ENCODE measurements around the gene HOXC5. TPM values are rescaled to one million over a fixed set of nuclear protein-coding genes. Genes with fewer than 3 reads are reported as not detected.
A peak's percentile ranks its signal among the peaks of the same experiment; 100 is the strongest.

HOXC5 gene
- total RNA-seq, 2 donors from 2014 or later, result not detected

- H3K4me1 ChIP-seq (ENCODE audit: control insufficient read depth, insufficient read depth, low read length), result no peaks in the 10 kb centered on the region
These were observed 12.8 kb upstream of the HOXC5 start for GRCh38 chr12:54019924-54020590.

GRCh38 chr12:54020591-54021405 is 12.1 kb upstream of the HOXC5 start:
- H3K36me3 ChIP-seq (ENCODE audit: control insufficient read depth, insufficient read depth, low read length), result no peaks in the 10 kb centered on the region
- no peak for TF ChIP-seq CTCF (conservative IDR thresholded peaks at IDR 0.05)
- H3K9me3 Mint-ChIP-seq, result no peaks in the 10 kb centered on the region
- no peaks in the 10 kb centered on the region for H3K4me1 ChIP-seq (ENCODE audit: control insufficient read depth, insufficient read depth, low read length)
- peak; percentile 75 for DNase-seq
- H3K27me3 ChIP-seq (ENCODE audit: control insufficient read depth, insufficient read depth, low read length, poor library complexity, severe bottlenecking), result peaks cover 100% of the 10 kb centered on the region
- H3K4me1 Mint-ChIP-seq, result peaks cover 15% of the 10 kb centered on the region
- 18 to 24% methylated on average over 17 to 23 of the region's 23 CpGs for WGBS, 2 experiments (ENCODE audit: insufficient coverage in 1 of 2, insufficient read length in 1 of 2)
- H3K9me3 ChIP-seq (ENCODE audit: control insufficient read depth, low read length), result no peaks in the 10 kb centered on the region
- no peak overlapping the region for H3K9ac ChIP-seq (ENCODE audit: extremely low read depth, low read length, poor library complexity, severe bottlenecking)
- H3K27me3 Mint-ChIP-seq (ENCODE audit: insufficient read depth), result peaks cover 99% of the 10 kb centered on the region
- H3K4me3 ChIP-seq (ENCODE audit: low read length), result no peak overlapping the region
- no peak overlapping the region for H3K27ac Mint-ChIP-seq
- H3K36me3 Mint-ChIP-seq (ENCODE audit: low read depth), result no peaks in the 10 kb centered on the region
- H3K27ac ChIP-seq (ENCODE audit: low read depth, low read length), result peak overlapping the region; percentile 5
- no peak overlapping the region for H3K4me3 Mint-ChIP-seq

More at GRCh38 chr12:54019924-54020590, 12.8 kb upstream of the HOXC5 start:
- H3K27me3 ChIP-seq (ENCODE audit: control insufficient read depth, insufficient read depth, low read length, poor library complexity, severe bottlenecking), result peaks cover 100% of the 10 kb centered on the region
- TF ChIP-seq CTCF (conservative IDR thresholded peaks at IDR 0.05), result no peak
- H3K9me3 Mint-ChIP-seq, result no peaks in the 10 kb centered on the region
- H3K36me3 Mint-ChIP-seq (ENCODE audit: low read depth), result no peaks in the 10 kb centered on the region
- H3K9me3 ChIP-seq (ENCODE audit: control insufficient read depth, low read length), result no peaks in the 10 kb centered on the region
- peaks cover 99% of the 10 kb centered on the region for H3K27me3 Mint-ChIP-seq (ENCODE audit: insufficient read depth)
- no peak overlapping the region for H3K27ac Mint-ChIP-seq
- no peaks in the 10 kb centered on the region for H3K36me3 ChIP-seq (ENCODE audit: control insufficient read depth, insufficient read depth, low read length)
- 5 to 17% methylated on average over 4 to 10 of the region's 10 CpGs for WGBS, 2 experiments (ENCODE audit: insufficient coverage in 1 of 2, insufficient read length in 1 of 2)
- no peak overlapping the region for H3K27ac ChIP-seq (ENCODE audit: low read depth, low read length)
- H3K4me1 Mint-ChIP-seq, result peaks cover 15% of the 10 kb centered on the region
- DNase-seq, result peak; percentile 49
- no peak overlapping the region for H3K4me3 ChIP-seq (ENCODE audit: low read length)
- no peak overlapping the region for H3K9ac ChIP-seq (ENCODE audit: extremely low read depth, low read length, poor library complexity, severe bottlenecking)
- H3K4me3 Mint-ChIP-seq, result no peak overlapping the region

DNA sequence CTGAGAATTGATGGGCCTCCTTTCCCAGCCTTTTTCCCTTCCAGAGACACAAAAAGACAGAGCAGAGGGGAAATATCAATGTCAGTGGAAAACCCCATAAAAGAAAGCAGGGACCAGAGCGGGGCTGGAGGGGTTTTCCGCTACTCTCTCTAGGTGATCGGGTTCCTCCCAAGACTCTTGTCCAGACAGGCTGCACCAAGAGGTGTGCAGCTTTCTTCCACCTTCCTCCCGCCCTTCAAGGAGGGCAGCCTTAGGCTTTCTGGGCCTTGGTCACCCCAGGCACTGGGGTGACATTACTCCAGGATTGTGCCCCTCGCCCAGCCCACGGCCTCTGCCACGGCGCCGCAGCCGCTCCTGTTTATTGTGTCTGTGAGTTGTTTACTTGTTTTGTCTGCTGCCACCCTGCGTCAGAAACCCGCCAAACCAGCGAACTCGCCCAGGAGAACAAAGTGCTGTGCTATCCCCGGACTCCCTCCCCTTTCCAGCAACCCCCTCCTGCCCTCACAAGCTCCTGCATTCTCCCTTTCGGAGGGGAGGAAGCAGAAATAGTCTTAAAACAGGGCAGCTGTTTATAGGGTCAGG is 11.3 kb upstream of the HOXC5 start:
- H3K9ac ChIP-seq (ENCODE audit: extremely low read depth, low read length, poor library complexity, severe bottlenecking), result no peak overlapping the region
- DNase-seq, result peak; percentile 94
- no peaks in the 10 kb centered on the region for H3K9me3 ChIP-seq (ENCODE audit: control insufficient read depth, low read length)
- Mint-ChIP-seq H3K9me3 (no peaks in the 10 kb centered on the region), H3K4me3 (no peak overlapping the region), H3K4me1 (peaks cover 15% of the 10 kb centered on the region), H3K27ac (no peak overlapping the region), H3K27me3 (ENCODE audit: insufficient read depth) (peaks cover 99% of the 10 kb centered on the region), H3K36me3 (ENCODE audit: low read depth) (no peaks in the 10 kb centered on the region)
- H3K27me3 ChIP-seq (ENCODE audit: control insufficient read depth, insufficient read depth, low read length, poor library complexity, severe bottlenecking), result peaks cover 100% of the 10 kb centered on the region
- peak overlapping the region; percentile 5 for H3K27ac ChIP-seq (ENCODE audit: low read depth, low read length)
- 0 to 7% methylated on average over 2 to 16 of the region's 16 CpGs for WGBS, 2 experiments (ENCODE audit: insufficient coverage in 1 of 2, insufficient read length in 1 of 2)
- H3K4me3 ChIP-seq (ENCODE audit: low read length), result no peak overlapping the region
- H3K36me3 ChIP-seq (ENCODE audit: control insufficient read depth, insufficient read depth, low read length), result no peaks in the 10 kb centered on the region
- H3K4me1 ChIP-seq (ENCODE audit: control insufficient read depth, insufficient read depth, low read length), result no peaks in the 10 kb centered on the region
- peak; percentile 65 for TF ChIP-seq CTCF (conservative IDR thresholded peaks at IDR 0.05)
